ENCODE results near the gene SMIM41. TPM values are rescaled to one million over a fixed set of nuclear protein-coding genes. Genes with fewer than 3 reads are reported as not detected.
A peak's percentile ranks its signal among the peaks of the same experiment; 100 is the strongest.

SMIM41 gene
- total RNA-seq, 1 donor from 2014 or later, result not detected

DNA sequence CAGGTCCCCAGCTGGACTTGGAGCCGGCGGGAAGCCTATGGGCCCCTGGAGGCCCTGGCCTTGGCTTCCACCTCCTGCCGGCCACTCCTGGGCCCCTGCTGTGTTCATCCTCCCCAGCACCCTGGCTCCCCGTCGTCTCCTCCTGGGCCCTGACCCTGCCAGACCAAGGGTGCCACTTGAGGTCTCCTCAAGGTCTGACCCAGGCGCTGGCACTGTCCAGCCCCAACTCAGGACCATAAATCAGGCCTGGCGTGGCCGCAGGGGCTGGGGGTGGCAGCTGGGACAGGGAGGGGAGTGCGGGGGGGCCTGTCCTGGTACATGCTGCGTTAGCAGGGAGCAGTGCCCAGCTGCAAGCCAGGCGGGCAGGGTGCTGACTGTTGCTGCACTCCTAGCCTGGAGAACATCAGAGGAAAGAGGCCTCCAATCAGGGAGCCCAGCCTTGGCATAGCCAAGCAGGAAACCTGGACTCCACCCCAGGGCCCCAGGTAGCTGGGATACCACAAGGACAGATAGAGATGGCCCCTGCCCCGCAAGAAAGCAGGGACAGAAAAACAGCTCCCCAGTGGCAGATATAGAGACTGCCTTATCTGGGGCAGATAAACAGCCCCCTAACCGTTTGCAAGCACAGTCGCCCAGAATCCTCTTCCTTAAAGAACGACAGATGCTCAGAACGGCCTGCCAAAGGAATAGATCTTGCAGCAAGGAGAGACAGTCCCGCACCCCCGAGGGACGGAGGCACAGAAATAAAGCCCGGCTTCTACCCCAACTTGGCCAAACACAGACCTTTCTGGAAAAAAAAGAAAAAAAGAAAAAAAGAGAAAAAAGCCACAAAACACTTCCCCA lies 16.2 kb upstream of the SMIM41 start:
- DNase-seq (ENCODE audit: low spot score), result no peak

- no peak for DNase-seq (ENCODE audit: low spot score)
Measured at GRCh38 chr12:52063981-52064649, 15.4 kb upstream of the SMIM41 start.

GRCh38 chr12:52066346-52067080 lies 13.0 kb upstream of the SMIM41 start:
- no peak for DNase-seq (ENCODE audit: low spot score)

DNA sequence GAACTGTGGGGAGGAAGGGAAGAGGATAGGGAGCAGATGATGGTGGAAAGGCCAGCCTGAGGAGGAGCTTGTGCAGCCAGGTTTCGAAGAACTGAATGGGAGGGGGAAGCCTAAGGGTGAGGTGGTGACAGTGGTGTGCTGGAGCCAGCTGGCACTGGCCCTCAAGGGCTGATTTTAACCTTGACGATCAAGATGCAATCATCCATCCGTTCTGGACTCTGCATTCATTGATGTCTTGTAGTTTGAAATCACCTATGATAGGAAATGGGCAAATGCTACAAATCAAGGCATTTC lies 12.5 kb upstream of the SMIM41 start:
- DNase-seq (ENCODE audit: low spot score), result no peak

DNA sequence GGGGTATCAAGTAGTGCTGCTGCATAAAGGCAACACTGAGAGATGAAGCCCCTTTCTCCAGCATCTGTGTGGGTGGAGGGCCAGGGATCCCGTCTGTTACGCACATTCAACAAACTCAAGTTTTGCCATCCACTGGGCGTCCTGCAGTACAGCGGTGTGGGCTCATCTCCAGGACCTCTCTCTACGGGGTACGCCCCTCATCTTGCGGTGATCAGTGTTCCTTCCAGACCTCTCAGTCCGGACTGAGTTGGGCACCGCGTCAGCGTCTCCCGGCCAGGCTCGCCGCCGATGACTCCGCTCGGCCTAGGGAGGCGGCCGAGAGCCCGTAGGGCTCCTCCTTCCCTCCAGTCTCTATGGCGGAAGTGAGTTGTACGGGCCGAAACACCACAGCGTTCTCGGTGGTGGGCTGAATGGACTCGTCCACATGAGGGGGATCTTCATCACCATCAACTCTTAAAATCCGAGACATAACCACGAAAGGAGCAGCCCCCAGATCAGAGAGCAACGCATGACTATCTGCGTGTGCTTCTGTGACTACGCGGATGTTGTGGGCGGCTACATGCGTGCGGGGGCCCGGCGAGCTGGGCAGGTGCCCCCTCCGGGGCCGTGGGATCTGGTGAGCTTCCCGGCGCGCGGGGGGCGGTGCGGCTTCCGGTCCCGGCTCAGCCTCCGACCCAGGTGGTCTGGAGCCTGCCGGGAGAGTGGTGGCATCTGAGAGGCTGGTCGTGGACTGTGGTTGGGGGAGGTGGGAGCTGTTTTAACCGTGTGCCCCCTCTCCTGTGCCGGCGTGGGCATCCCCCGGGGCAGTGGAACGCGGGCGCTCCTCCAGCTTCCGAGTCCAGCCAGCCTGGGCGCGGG lies 9.9 kb upstream of the SMIM41 start, which contains the start of gene ATG101:
ATG101 (plus strand) TSS at position 652 of the 858 bp plus-strand sequence. CDS start 3,673 bp downstream, outside the sequence.
- DNase-seq (ENCODE audit: low spot score), result peak; percentile 98

DNA sequence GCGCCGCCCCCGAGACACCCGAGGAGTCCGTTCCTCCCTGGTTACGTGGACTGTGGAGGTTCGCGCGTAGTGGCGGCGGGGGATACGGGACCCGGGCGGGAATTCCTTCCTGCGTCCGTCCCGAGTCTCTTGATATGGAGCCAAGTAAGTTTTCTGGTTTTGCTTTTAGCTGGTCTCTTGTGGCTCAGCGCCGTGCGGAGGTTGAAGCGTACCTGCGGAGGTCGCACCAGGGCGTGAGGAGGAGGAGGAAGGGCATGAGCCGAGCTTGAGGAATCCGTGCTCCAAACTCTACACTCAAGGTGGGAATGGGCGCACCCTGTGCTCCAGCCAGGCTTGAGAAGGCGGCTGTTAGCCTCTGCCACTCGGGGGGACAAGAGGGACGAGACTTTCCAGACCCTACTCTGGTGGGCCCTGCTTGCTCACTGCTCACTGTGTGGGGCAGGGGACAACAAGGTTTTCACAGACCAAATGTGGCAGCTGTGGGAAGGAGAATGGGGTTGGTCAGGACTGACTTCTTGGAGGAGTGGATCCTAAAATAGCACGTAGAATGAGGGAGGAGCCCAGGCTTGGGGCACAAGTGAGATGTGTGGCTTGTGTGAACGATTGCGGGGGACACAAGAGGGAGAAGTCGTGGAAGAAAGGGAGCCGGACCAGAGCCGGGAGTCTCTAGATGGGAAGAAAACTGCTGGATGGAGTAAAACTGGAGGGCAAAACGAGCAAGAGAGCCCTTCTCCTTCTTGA lies 9.1 kb upstream of the SMIM41 start:
- DNase-seq (ENCODE audit: low spot score), result no peak

- DNase-seq (ENCODE audit: low spot score), result no peak
Measured at GRCh38 chr12:52073531-52074381, 5.7 kb upstream of the SMIM41 start.

DNA sequence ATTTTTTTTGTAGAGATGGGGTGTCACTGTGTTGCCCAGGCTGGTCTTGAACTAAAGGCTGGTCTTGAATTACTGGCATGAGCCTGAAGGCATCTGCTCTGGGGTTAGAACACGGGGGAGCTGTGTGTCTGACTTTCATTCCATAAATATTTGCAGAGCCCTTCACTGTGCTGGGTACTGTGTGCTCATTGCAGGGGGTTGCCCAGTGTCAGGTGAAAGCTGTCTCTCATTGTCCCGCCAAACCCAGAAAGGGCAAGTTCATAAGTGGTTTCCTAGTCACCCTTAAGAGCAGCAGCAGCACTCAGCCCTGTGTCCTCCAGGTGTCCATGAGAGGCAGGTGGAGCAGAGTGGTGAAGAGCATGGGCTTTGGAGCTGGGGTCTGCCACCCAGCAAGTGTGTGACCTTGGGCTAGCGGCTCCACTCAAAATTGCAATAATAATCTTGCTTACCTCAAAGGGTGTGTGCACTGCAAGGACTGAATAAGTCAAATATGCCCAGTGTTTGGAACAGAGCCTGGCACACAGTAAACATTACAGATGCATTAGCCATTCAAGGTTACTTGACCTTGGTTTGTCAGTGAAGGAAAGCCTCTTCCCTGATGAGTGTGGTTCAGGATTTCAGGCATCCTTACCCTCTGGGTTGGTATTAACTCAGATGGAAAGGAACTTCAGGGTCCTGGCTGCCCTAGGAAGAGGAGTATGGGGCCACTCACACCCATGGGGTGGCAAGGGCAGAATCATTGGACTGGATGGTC lies 4.4 kb upstream of the SMIM41 start:
- DNase-seq (ENCODE audit: low spot score), result no peak

GRCh38 chr12:52076811-52077210 lies 2.7 kb upstream of the SMIM41 start:
- no peak for DNase-seq (ENCODE audit: low spot score)

- DNase-seq (ENCODE audit: low spot score), result no peak
Measured at GRCh38 chr12:52078276-52078675, 1.2 kb upstream of the SMIM41 start.

DNA sequence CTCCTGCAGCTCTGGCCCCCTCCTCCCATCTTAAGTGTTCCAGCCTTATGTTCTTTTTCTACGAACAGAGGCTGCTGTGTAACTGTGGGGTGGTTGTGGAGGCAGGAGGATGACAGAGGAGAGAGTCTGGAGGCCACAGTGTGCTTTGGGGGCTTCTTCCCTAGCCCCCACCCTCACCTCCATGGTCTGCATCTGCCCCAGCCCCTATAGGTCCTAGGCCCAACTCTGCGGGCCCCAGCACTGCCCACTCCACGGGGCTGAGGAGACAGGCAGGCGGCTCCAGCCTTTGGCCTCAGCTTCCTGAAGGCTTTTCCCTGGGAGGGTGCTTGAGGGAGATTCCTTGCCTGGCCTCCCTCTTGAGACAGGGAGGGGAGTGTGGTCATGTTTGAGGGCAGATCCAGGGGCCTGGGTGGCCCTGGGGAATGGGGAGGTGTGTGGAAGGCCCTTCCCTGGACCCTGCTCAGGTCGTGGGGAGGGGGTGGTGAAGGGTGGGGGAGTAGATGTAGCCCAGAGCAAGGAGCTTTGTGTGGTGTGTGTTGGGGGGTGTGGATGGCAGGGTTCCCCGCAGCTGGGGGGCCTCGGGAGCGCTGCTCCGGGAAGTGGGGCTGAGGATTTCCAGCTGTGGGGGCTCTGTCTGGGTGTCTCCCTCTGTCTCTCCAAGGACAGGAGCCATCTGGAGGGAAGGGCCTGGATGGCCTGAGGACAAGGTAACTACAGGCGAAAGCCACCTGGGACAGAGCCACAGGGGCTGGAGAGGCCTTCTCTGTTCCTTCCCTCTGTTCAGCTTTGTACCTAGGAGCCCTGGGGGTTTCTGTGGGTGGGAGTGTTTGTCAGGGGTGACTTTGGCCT lies 1.1 kb downstream of the SMIM41 start:
- DNase-seq (ENCODE audit: low spot score), result no peak

DNA sequence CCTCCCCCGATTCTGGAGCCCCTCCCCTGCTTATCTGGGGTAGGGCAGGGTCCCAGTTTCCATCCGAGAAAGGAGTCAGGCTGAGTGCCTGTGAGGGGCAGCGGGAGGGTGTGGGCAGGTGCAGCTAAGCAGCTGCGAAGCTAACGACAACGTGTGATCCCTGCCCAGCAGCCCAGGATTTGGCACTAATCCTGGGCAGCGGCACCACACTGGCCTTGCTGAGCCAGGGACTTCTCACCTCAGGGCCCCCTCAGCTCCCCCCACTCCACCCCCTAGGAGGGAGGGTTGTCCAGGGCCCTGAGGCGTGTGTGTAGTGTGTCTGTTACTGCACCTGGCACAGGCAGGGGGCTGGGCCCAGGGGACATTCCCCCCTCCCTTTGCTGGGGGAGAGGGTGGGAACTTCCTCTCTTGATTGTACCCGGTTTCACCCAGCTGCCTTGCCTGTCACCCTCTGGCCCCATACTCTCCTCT lies 1.8 kb downstream of the SMIM41 start:
- no peak for DNase-seq (ENCODE audit: low spot score)

- no peak for DNase-seq (ENCODE audit: low spot score)
Measured at GRCh38 chr12:52082026-52082668, 2.6 kb downstream of the SMIM41 start.

DNA sequence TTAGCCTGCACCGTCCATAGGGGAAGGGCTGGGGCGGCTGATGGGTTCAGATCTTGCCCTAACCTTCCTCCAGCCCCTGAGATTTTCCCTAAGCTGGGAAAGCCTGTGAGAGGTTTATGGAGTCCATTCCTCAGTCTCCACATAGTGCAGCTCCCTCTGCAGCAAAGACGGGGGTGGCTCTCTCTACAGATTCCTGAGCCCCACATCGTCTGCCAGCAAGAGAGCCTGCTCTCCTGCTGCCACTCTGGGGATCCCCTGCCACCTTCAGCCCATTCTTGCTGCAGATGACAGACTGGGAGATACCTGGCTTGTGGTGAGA lies 3.1 kb downstream of the SMIM41 start:
- no peak for DNase-seq (ENCODE audit: low spot score)

DNA sequence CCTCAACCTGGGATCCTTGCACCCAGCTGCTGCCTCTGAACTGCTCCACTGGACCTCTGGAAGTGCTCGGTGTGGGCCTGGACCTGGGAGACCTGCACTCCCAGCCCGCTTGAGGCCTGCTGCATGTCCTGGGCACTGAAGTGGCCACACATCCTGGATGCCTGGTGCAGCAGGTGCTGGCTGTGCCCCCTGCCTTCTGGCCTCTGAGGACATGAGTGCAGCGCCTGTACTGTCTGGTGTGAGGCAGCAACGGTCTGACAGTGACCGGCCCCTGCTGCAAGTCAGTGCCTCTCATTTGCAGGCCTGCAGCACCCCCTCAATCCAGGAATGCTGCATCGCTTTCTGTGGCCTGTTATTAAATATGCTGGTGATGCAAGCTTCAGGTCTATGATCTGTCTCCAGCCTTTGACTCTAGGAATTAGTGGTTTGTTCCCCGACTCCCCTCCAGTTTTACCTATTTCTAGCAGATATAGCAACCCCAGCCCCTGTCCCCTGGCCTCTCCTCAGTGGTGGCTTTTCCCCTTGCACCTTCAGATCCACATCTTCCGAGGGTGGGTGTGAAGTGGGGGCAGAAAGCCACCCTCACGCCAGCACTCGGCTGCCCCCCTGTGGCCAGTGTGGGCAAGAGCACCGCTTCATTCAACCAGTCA lies 3.6 kb downstream of the SMIM41 start:
- peak; percentile 67 for DNase-seq (ENCODE audit: low spot score)

- no peak for DNase-seq (ENCODE audit: low spot score)
Measured at GRCh38 chr12:52083638-52083996, 4.1 kb downstream of the SMIM41 start.

Measured in umbilical cord (tissue), 2 donors.